GM18502 (cell line): Measurements from ENCODE around the gene CAMK2A.
"Not testable (repeated sequence)": the region's sequence is repeated elsewhere in the genome, so short reads cannot be mapped to it uniquely, and the experiment has no call there.

ENCODE experiments used
- ATAC-seq: cut with Tn5 transposase; IDR thresholded peaks from one replicate; pipeline ENCODE4 v1.9.1; 2021; ENCODE audit warnings: mild to moderate bottlenecking; ENCODE audit not compliant: unreplicated experiment, poor library complexity

Gene CAMK2A

GRCh38 chr5:150242251-150242894 is 47.2 kb downstream of the CAMK2A start:
- no peak for ATAC-seq

- ATAC-seq, result no peak
These were observed 48.0 kb downstream of the CAMK2A start for GRCh38 chr5:150241298-150242160.

DNA sequence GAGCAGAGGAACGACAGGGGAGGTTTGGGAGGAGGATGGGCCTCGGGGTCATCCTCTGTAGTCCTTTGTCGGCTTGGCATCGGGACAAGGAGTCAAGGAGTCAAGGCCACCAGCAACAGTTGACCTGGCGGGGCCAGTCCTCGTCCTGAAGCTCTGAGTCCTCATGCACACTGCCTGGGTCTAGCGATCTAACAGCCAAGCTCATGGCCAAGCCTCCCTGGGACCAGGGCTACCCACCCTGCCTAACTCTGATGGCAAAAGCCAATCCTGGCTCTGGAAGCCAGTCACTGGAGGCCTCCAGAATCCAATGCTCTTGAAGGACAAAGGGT is 49.8 kb downstream of the CAMK2A start:
- no peak for ATAC-seq

DNA sequence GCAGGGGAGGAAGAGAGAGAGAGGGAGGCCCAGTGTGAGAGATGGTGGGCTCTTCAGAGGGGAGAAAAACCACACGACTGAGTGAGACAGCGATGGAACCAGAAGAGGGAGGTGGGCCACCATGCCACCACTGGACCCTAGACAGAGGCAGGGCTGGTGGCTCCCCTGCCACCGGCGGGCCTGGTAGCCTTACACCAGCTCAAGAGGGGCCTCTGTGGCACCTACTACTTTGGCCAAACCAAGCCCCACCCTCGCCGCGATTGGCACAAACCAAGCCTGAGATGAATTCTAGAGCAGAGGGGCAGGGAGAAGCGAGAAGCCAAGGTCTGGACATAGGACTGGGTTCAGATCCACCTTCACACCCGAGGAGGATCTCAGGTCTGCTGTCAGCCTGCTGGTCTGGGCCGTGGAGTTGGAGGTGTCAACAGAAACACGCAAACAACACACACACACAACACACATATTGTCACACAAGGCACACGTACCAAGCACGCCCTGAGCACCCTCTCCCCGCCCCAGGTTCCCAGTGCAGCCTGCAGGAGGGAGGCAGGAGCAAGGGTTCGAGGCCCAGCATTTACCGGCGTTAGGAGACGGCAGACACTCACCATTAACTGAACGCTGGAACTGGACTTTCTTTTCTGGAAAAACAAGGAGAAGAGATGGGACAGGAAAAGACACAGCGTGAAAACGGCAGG is 50.3 kb downstream of the CAMK2A start:
- no peak for ATAC-seq

DNA sequence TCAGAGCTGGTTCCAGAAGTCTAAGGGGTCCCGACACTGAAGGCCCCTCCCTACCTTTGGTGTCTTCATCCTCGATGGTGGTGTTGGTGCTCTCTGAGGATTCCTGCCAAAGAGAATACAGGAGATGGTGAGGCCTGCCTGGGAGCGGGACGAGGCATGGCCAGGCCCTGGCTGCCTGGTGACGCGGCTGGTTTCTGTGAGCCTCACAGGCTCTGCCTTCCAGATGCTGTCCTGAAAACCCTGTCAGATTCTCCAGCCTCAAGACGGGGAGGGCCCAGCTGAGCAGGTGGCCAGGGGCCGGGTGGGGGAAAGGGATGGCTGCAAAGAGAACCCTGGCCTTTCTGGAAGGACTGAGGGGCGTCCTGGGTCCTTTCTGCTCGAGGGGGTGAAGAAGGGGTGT is 50.9 kb downstream of the CAMK2A start:
- ATAC-seq, result no peak

GRCh38 chr5:150236981-150237754 is 52.4 kb downstream of the CAMK2A start:
- ATAC-seq, result no peak

- no peak for ATAC-seq
These were observed 53.3 kb downstream of the CAMK2A start for GRCh38 chr5:150236313-150236712.

- no peak for ATAC-seq
These were observed 54.1 kb downstream of the CAMK2A start for GRCh38 chr5:150235500-150235854.

DNA sequence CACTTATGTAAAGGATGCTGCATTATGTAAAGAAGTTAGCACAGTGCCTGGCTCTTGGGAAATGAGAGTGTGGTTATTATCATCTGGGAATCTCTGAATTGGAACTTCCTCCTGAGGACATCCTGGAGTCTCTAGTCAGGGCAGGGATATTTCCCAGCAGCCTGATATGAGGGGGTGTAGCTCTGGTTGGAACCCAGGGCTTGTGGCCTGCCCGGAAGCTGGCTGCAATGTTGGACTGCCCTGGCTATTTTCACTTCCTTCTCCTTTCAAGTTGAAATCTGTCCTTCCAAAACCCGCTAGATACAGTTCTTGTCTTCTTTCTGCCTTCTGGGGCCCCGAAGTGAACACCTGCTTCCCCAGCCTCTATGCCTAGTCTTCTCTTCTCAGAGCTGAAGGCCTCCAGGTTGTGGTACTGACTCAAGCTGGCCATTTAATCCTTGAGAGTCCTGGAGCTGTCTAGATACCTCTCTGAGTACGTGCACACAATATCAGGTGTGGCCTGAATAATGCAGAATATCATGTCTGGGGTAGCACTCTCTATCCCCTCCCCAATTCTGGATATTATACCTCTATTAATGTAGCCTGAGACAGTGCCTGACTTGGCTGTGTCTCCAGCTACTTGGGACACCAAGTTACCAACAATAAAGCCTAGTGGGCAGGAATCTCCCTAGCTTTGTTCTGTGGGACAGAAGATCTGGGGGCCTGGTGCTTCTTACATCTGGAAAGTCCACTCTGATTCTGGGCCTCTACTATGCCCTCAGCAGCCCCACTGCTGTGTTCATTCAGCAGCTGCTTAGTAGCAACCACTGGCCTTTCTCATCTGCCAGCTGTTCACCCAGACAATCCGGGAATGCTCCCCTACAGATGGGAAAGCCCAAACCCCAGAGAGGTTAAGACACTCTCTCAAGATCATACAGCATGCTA is 54.7 kb downstream of the CAMK2A start:
- ATAC-seq, result no peak

DNA sequence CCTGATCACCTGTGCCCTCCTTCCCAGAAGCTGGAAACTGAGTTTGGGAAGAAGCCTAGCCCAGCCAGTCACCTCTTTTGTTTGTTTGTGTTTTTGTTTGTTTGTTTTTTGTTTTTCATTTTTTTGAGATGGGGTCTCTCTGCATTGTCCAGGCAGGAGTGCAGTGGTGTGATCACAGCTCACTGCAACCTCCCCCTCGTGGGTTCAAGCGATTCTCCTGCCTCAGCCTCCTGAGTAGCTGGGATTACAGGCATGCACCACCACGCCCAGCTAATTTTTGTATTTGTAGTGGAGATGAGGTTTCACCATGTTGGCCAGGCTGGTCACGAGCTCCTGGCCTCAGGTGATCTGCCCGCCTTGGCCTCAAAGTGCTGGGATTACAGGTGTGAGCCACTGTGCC is 55.9 kb downstream of the CAMK2A start:
- not testable (repeated sequence) for ATAC-seq

GRCh38 chr5:150230842-150231241 is 58.7 kb downstream of the CAMK2A start:
- ATAC-seq, result no peak

- ATAC-seq, result no peak
These were observed 60.0 kb downstream of the CAMK2A start for GRCh38 chr5:150229571-150229970.

DNA sequence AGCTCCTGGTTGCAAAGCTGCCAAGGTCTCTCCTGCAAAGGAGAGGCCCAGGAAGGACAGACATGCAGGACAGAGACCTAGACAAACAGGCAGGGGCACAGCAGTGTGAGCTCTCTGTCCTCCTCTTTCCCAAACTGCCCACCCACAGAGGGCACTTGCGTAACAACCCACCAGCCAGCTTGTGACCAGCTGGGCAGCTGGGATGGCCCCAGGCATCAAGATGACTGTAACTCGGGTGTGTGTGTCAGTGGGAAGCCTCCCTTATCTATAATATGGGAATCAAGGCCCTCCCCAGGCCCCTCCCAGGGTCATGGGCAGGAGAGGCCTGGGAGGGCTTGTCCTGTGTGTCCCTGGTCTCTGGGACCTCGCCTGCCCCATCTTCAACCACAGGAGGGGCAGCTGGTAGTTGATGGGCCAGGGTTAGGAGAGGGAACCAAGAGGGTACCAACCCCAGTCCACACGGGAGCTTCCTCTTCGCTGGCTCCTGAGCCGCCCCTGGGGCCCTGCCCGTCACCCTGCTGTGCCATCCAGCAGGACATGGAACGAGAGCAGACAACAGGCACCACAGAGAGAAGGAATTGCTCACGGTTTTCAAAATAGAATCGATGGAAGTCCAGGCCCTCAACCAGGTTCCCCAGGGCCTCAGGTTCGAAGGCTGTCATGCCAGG is 61.8 kb downstream of the CAMK2A start:
- ATAC-seq, result no peak

- ATAC-seq, result no peak
These were observed 62.5 kb downstream of the CAMK2A start for GRCh38 chr5:150227036-150227435.

DNA sequence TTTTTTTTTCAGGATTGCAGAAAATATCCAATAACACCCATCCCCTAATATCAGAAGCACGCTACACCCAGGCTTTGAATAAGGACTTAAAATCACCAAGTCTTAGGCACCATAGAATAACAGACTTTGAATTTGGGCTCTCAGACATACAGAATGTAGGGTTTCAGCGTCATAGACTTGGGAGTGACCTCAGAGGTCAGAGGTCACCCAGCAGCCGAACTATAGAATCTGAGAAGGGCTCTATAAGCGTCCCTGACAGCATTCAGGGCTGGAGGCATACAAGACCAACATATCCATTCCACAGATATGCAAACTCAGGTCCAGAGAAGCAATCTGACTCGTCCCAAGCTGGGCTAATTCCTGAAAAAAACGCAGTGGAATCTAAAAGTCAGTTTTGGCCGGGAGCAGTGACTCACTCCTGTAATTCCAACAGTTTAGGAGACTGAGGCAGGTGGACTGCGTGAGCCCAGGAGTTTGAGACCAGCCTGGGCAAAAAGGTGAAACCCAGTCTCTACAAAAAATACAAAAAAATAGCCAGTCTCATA is 65.0 kb downstream of the CAMK2A start:
- ATAC-seq, result no peak

- no peak for ATAC-seq
These were observed 66.1 kb downstream of the CAMK2A start for GRCh38 chr5:150223474-150223873.

GRCh38 chr5:150222906-150223305 is 66.7 kb downstream of the CAMK2A start:
- ATAC-seq, result no peak

- ATAC-seq, result no peak
These were observed 68.1 kb downstream of the CAMK2A start for GRCh38 chr5:150221471-150221870.

- ATAC-seq, result no peak
These were observed 69.7 kb downstream of the CAMK2A start for GRCh38 chr5:150219861-150220260.
